IMR-90 (cell line): ENCODE measurements around the gene HMX1. TPM values are rescaled to one million over a fixed set of nuclear protein-coding genes. Genes with fewer than 3 reads are reported as not detected.

Source experiments
- ATAC-seq: fragments of 200-7000 bp; cut with Tn5 transposase; 2 replicates; pipeline ENCODE4 v1.9.1; 2020; ENCODE audit warnings: low read depth, mild to moderate bottlenecking, moderate library complexity
- BruUV-seq: library from RNA; stranded (reverse); fragments of 400-500 nt; replicated peaks from 2 replicates; lab custom pipeline; 2021; lab: Mats Ljungman, UMichigan
- CTCF ChIA-PET: fragments of 300-600 bp; formaldehyde crosslinking; extraction: SDS; loops from one replicate; lab custom pipeline; 2021; ENCODE audit warnings: antibody characterized with exemption; lab: Yijun Ruan, JAX
- POLR2A ChIA-PET: fragments of 300-600 bp; sonication (Branson Sonifier 250); formaldehyde crosslinking; loops from one replicate; lab custom pipeline; 2022; ENCODE audit warnings: antibody characterized with exemption; ENCODE audit not compliant: unreplicated experiment; lab: Charles Lee
- DNase-seq: peaks from one replicate; pipeline ENCODE4 v3.0.0; 2013
- H2AFZ ChIP-seq: replicated peaks from 2 replicates; pipeline ENCODE3; 2013; ENCODE audit warnings: low read length, mild to moderate bottlenecking; ENCODE audit not compliant: poor library complexity
- H2AK5ac ChIP-seq: 2 replicates; pipeline ENCODE4 v1.6.1; 2013; ENCODE audit warnings: low read depth, low read length, inconsistent platforms
- H2AK9ac ChIP-seq: replicated peaks from 2 replicates; pipeline ENCODE3; 2013; ENCODE audit warnings: mild to moderate bottlenecking, low read depth, low read length, moderate library complexity; ENCODE audit not compliant: poor library complexity
- H2BK120ac ChIP-seq: 2 replicates; pipeline ENCODE4 v1.6.1; 2013; ENCODE audit warnings: low read depth, low read length, inconsistent platforms
- H2BK15ac ChIP-seq: 3 replicates; pipeline ENCODE4 v1.6.1; 2013; ENCODE audit warnings: low read depth, low read length, inconsistent platforms
- H2BK20ac ChIP-seq: 2 replicates; pipeline ENCODE4 v1.6.1; 2013; ENCODE audit warnings: low read depth, mild to moderate bottlenecking, inconsistent platforms, low read length, moderate library complexity
- H2BK5ac ChIP-seq: 2 replicates; pipeline ENCODE4 v1.6.1; 2013; ENCODE audit warnings: mild to moderate bottlenecking, low read depth, low read length, inconsistent platforms; ENCODE audit not compliant: poor library complexity, severe bottlenecking
- H3K14ac ChIP-seq: replicated peaks from 2 replicates; pipeline ENCODE4 v1.6.1; 2013; ENCODE audit warnings: low read depth, low read length, inconsistent platforms
- H3K18ac ChIP-seq: 2 replicates; pipeline ENCODE4 v1.6.1; 2013; ENCODE audit warnings: low read depth, low read length, control low read depth
- H3K23ac ChIP-seq: 2 replicates; pipeline ENCODE4 v1.6.1; 2013; ENCODE audit warnings: low read depth, low read length, inconsistent platforms
- H3K27ac ChIP-seq: 2 replicates; pipeline ENCODE4 v1.5.1; 2013; ENCODE audit warnings: mild to moderate bottlenecking, control low read depth, low read length; ENCODE audit not compliant: insufficient read depth
- H3K27me3 ChIP-seq: 2 replicates; pipeline ENCODE4 v1.6.1; 2013; ENCODE audit warnings: low read length; ENCODE audit not compliant: control insufficient read depth, insufficient read depth
- H3K36me3 ChIP-seq: 2 replicates; pipeline ENCODE4 v1.6.1; 2013; ENCODE audit warnings: low read length, mixed read lengths; ENCODE audit not compliant: control insufficient read depth, insufficient read depth
- H3K4ac ChIP-seq: 2 replicates; pipeline ENCODE4 v1.6.1; 2013; ENCODE audit warnings: low read depth, low read length, inconsistent platforms
- H3K4me1 ChIP-seq: 2 replicates; pipeline ENCODE4 v1.6.1; 2013; ENCODE audit warnings: low read length, mixed read lengths; ENCODE audit not compliant: control insufficient read depth, insufficient read depth
- H3K4me2 ChIP-seq: 2 replicates; pipeline ENCODE4 v1.6.1; 2013; ENCODE audit warnings: low read depth, mild to moderate bottlenecking, control low read depth, low read length, moderate library complexity
- H3K4me3 ChIP-seq: 2 replicates; pipeline ENCODE4 v1.5.1; 2013; ENCODE audit warnings: low read depth, mild to moderate bottlenecking, control low read depth, low read length, moderate library complexity; ENCODE audit not compliant: insufficient read depth
- H3K56ac ChIP-seq: 2 replicates; pipeline ENCODE4 v1.6.1; 2013; ENCODE audit warnings: low read length, inconsistent platforms; ENCODE audit not compliant: insufficient read depth; ENCODE audit errors: extremely low read depth
- H3K79me1 ChIP-seq, 2 experiments: 2 replicates each; pipeline ENCODE4 v1.6.1; 2013; ENCODE audit warnings: low read length in 2 of 2, inconsistent platforms in 1 of 2, low read depth in 1 of 2
- H3K9ac ChIP-seq: 2 replicates; pipeline ENCODE4 v1.6.1; 2013; ENCODE audit warnings: low read depth, low read length, control low read depth
- H3K9me1 ChIP-seq: 2 replicates; pipeline ENCODE4 v1.6.1; 2013; ENCODE audit warnings: low read length, inconsistent platforms; ENCODE audit not compliant: insufficient read depth
- H3K9me3 ChIP-seq: 2 replicates; pipeline ENCODE4 v1.6.1; 2013; ENCODE audit warnings: low read length; ENCODE audit not compliant: control insufficient read depth, insufficient read depth
- H4K20me1 ChIP-seq: 2 replicates; pipeline ENCODE4 v1.6.1; 2013; ENCODE audit warnings: low read length, inconsistent platforms; ENCODE audit not compliant: insufficient read depth
- H4K5ac ChIP-seq: 2 replicates; pipeline ENCODE4 v1.6.1; 2013; ENCODE audit warnings: mild to moderate bottlenecking, low read depth, low read length, control low read depth
- H4K8ac ChIP-seq, 2 experiments: 2 replicates each; pipeline ENCODE4 v1.6.1; 2013; ENCODE audit warnings: low read depth in 2 of 2, low read length in 2 of 2, control low read depth in 1 of 2, inconsistent platforms in 1 of 2
- H4K91ac ChIP-seq: 2 replicates; pipeline ENCODE4 v1.6.1; 2013; ENCODE audit warnings: low read depth, low read length, inconsistent platforms; ENCODE audit not compliant: insufficient read depth
- CEBPB ChIP-seq: IDR thresholded peaks from 2 replicates; pipeline ENCODE4 v1.6.1; 2012; ENCODE audit warnings: low read depth, low read length, improper control_type of control experiment
- CHD1 ChIP-seq: IDR thresholded peaks from 2 replicates; pipeline ENCODE4 v1.6.1; 2012; ENCODE audit warnings: low read depth, low read length, improper control_type of control experiment
- FOS ChIP-seq: fragments of 150-350 bp; IDR thresholded peaks from 2 replicates; pipeline ENCODE4 v1.6.1; 2016; ENCODE audit warnings: low read depth, low read length
- MAFK ChIP-seq: IDR thresholded peaks from 2 replicates; pipeline ENCODE4 v1.6.1; 2012; ENCODE audit warnings: low read depth, low read length, improper control_type of control experiment
- MXI1 ChIP-seq: IDR thresholded peaks from 2 replicates; pipeline ENCODE4 v1.6.1; 2012; ENCODE audit warnings: low read depth, mild to moderate bottlenecking, low read length, moderate library complexity, borderline replicate concordance
- NFE2L2 ChIP-seq: fragments of 150-350 bp; IDR thresholded peaks from 2 replicates; pipeline ENCODE4 v1.6.1; 2016; ENCODE audit warnings: low read depth, mild to moderate bottlenecking, low read length
- POLR2A ChIP-seq: IDR thresholded peaks from 2 replicates; pipeline ENCODE4 v1.6.1; 2012; ENCODE audit warnings: mild to moderate bottlenecking, low read depth, low read length
- RAD21 ChIP-seq: IDR thresholded peaks from 2 replicates; pipeline ENCODE4 v1.6.1; 2012; ENCODE audit warnings: low read length, improper control_type of control experiment
- WGBS, 2 experiments: methylation state at CpG; one replicate each; pipeline versions ENCODE4 v1.1.5 to v1.1.7; 2013; ENCODE audit warnings: missing lambda C conversion rate in 2 of 2; ENCODE audit not compliant: insufficient read length in 1 of 2; ENCODE audit errors: extremely low coverage in 2 of 2; 5-methylcytosine and 5-hydroxymethylcytosine counted together
- dilution Hi-C: fragments of 300-500 bp; cut with HindIII; formaldehyde crosslinking; loops from one replicate; pipeline ENCODE4 v1.14.3; 2018; ENCODE audit warnings: low sequenced_read_pairs; ENCODE audit not compliant: unreplicated experiment
- in situ Hi-C: fragments of 300-500 bp; cut with MboI; formaldehyde crosslinking; loops from 3 replicates; pipeline ENCODE4 v1.14.3; 2019; ENCODE audit warnings: low sequenced_read_pairs, inconsistent platforms, mixed read lengths
- intact Hi-C: fragments of 100-400 bp; cut with micrococcal nuclease; formaldehyde crosslinking; loops from 2 replicates; pipeline ENCODE4 v1.10.0; 2022
- polyA plus RNA-seq, 3 experiments: library from polyadenylated mRNA; depleted of rRNA; stranded (reverse); fragments of >200 nt; gene quantifications; 2 replicates each; pipeline ENCODE4 v1.2.3, GENCODE V29; 2012; ENCODE audit warnings: low replicate concordance in 1 of 3
- total RNA-seq: library from RNA; depleted of rRNA; stranded (reverse); fragments of >200 nt; gene quantifications from 2 replicates; pipeline ENCODE4 v1.2.3, GENCODE V29; 2012
- TF ChIP-seq, protein P1 (sequence below): conservative IDR thresholded peaks from 2 replicates; pipeline ENCODE4 v1.5.1; 2012; ENCODE audit warnings: mild to moderate bottlenecking, low read depth, low read length, improper control_type of control experiment
- TF ChIP-seq, protein P2 (sequence below): fragments of 150-350 bp; IDR thresholded peaks from 2 replicates; pipeline ENCODE4 v1.6.1; 2016; ENCODE audit warnings: low read depth, mild to moderate bottlenecking, low read length, moderate library complexity, borderline replicate concordance
- TF ChIP-seq, protein P3 (sequence below): fragments of 150-350 bp; IDR thresholded peaks from 2 replicates; pipeline ENCODE4 v1.6.1; 2017; ENCODE audit warnings: mild to moderate bottlenecking, antibody characterized with exemption, low read length, low read depth

Gene HMX1
- total and polyA plus RNA-seq, 2 of the 4 experiments (the other 2 are of a cell fraction), result not detected

DNA sequence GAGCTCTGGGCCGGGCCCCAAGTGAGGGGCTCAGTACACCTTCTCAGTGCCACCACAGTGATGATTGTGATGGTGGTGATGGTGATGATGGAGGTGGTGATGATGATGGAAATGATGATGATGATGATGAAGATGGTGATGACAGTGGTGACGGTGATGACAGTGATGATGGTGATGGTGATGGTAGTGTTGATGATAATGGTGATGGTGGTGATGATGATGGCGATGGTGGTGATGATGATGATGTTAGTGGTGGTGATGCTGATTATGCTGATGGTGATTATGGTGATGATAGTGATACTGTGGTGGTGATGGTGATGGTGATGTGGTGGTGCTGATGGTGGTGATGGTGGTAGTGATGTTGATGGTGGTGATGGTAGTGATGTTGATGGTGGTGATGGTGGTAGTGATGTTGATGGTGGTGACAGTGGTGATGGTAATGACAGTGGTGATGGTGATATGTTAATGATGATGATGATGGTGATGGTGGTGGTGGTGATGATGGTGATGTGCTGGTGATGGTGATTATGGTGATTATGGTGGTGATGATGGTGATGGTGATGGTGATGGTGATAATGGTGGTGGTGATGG is 29.9 kb downstream of the HMX1 start:
- Histone ChIP-seq H4K8ac (no peak overlapping the region), H3K56ac (no peak overlapping the region), H4K91ac (no peak overlapping the region), H3K9me3 (peaks cover 2% of the 10 kb centered on the region; the same call in 1 of the 2 replicates), H2BK20ac (no peak overlapping the region), H3K4ac (no peak overlapping the region), H3K36me3 (no peaks in the 10 kb centered on the region), H3K27me3 (no peaks in the 10 kb centered on the region), H3K4me3 (no peak overlapping the region), H3K18ac (no peak overlapping the region), H3K4me2 (no peak overlapping the region), H2AK9ac (no peak overlapping the region), H2BK120ac (no peak overlapping the region), H4K20me1 (no peaks in the 10 kb centered on the region), H3K4me1 (no peaks in the 10 kb centered on the region), H3K23ac (no peak overlapping the region), H3K14ac (no peak overlapping the region), H2AFZ (no peak overlapping the region), H2AK5ac (no peak overlapping the region), H3K9me1 (no peaks in the 10 kb centered on the region), H3K27ac (no peak overlapping the region), H3K9ac (no peak overlapping the region), H2BK5ac (peak overlapping the region; percentile 50), H3K79me1 (no peaks in the 10 kb centered on the region), H2BK15ac (no peak overlapping the region), H4K5ac (no peak overlapping the region)
- dilution Hi-C loops, result no loop called here
- WGBS, 2 experiments, result 63% methylated on average over 2 of the region's 3 CpGs; no CpG with 5 or more reads in 1 of the 2 experiments
- in situ Hi-C loops, result no loop called here
- DNase-seq (no peak), ATAC-seq (no peak)
- POLR2A ChIA-PET, result no interaction called here
- no TSS peak for BruUV-seq
- TF ChIP-seq CHD1 (no peak), CEBPB (no peak), MXI1 (no peak), NFE2L2 (no peak), POLR2A (no peak), MAFK (no peak), FOS (no peak), RAD21 (no peak)
- TF ChIP-seq, protein P1, sequence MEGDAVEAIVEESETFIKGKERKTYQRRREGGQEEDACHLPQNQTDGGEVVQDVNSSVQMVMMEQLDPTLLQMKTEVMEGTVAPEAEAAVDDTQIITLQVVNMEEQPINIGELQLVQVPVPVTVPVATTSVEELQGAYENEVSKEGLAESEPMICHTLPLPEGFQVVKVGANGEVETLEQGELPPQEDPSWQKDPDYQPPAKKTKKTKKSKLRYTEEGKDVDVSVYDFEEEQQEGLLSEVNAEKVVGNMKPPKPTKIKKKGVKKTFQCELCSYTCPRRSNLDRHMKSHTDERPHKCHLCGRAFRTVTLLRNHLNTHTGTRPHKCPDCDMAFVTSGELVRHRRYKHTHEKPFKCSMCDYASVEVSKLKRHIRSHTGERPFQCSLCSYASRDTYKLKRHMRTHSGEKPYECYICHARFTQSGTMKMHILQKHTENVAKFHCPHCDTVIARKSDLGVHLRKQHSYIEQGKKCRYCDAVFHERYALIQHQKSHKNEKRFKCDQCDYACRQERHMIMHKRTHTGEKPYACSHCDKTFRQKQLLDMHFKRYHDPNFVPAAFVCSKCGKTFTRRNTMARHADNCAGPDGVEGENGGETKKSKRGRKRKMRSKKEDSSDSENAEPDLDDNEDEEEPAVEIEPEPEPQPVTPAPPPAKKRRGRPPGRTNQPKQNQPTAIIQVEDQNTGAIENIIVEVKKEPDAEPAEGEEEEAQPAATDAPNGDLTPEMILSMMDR, result no peak
- TF ChIP-seq, protein P2, sequence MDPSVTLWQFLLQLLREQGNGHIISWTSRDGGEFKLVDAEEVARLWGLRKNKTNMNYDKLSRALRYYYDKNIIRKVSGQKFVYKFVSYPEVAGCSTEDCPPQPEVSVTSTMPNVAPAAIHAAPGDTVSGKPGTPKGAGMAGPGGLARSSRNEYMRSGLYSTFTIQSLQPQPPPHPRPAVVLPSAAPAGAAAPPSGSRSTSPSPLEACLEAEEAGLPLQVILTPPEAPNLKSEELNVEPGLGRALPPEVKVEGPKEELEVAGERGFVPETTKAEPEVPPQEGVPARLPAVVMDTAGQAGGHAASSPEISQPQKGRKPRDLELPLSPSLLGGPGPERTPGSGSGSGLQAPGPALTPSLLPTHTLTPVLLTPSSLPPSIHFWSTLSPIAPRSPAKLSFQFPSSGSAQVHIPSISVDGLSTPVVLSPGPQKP, result no peak
- TF ChIP-seq, protein P3, sequence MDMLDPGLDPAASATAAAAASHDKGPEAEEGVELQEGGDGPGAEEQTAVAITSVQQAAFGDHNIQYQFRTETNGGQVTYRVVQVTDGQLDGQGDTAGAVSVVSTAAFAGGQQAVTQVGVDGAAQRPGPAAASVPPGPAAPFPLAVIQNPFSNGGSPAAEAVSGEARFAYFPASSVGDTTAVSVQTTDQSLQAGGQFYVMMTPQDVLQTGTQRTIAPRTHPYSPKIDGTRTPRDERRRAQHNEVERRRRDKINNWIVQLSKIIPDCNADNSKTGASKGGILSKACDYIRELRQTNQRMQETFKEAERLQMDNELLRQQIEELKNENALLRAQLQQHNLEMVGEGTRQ, result no peak
- CTCF ChIA-PET, result no interaction called here
- intact Hi-C loops, result no loop called here
